Stimulated activated CD4-positive, alpha-beta T cell treated with anti-CD3 and anti-CD28 coated beads, Interleukin-15, amount 100 ng/mL, for 24 hours (primary cell): ENCODE measurements around the gene SMARCD2.
A peak's percentile ranks its signal among the peaks of the same experiment; 100 is the strongest.

Experiments
- DNase-seq: peaks from one replicate; pipeline ENCODE4 v3.0.0-alpha.2; 2020

Gene SMARCD2

DNA sequence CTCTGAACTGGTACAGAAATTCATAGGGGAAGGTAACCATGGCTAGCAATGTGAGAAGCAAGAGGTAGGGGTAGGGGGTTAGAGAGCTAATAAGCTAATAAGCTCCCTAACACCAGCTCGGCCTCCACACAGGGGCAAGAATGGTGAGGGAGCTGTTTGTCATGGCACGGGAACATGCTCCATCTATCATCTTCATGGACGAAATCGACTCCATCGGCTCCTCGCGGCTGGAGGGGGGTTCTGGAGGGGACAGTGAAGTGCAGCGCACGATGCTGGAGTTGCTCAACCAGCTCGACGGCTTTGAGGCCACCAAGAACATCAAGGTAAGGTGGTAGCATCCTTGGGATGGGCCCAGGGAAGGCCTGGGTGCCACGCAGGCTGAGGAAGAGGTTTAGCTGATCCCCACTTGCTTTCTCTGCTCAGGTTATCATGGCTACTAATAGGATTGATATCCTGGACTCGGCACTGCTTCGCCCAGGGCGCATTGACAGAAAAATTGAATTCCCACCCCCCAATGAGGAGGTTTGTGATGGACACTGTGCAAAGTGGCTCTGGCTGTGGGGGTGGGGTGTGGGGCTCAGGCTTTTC lies 11.5 kb downstream of the SMARCD2 start:
- no peak for DNase-seq

- no peak for DNase-seq
Measured at GRCh38 chr17:63830278-63830677, 12.2 kb downstream of the SMARCD2 start.

GRCh38 chr17:63828936-63829335 lies 13.5 kb downstream of the SMARCD2 start:
- DNase-seq, result no peak

GRCh38 chr17:63827801-63828221 lies 14.7 kb downstream of the SMARCD2 start:
- no peak for DNase-seq

DNA sequence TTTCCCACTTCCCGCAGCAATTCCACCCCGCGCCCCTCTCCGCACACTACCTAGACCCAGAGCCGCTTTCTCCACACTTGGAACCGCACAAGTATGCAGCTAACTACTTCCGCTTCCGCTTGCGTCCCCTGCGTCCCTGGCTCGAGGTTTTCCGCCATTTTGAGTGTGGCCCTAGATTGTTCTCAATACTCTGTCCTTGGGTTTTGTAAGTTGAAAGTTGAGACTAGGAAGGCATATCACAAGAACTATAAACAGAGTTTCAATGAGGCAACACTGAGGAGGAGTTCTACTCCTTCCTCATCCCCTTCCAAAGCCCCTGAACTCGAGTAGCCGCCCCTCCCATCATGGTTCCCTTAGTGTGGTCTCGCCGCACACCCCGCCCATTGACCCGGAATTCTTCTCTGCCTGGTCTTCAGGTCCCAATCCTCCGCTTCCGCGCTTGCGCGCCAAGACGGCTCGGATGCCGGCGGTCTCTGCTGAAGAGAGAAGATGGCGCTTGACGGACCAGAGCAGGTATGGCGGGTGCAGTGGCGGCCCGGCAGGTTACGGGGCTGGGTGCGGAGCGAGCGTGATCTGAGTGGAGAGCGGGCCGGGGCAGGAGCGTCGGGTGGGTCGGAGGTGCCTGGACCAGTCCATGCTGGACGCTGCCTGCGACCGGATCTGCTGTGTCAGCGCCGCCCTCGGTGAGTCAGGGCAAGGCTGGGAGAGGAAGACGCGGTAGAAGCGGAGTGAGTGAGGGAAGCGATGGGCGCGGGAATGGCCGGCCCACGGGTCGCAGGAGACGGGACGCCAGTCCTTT lies 15.3 kb downstream of the SMARCD2 start, which contains the start of the genes FTSJ3 and PSMC5:
Gene FTSJ3, minus strand, starts transcription at position 662 of the 799 bp plus-strand sequence. CDS start 761 bp downstream, outside the sequence.
Gene PSMC5, plus strand, starts transcription at position 430 of the 799 bp plus-strand sequence. Its CDS starts 60 bp downstream, at position 490.
- DNase-seq, result peak; percentile 97

GRCh38 chr17:63826468-63827001 lies 15.9 kb downstream of the SMARCD2 start:
- peak; percentile 38 for DNase-seq

DNA sequence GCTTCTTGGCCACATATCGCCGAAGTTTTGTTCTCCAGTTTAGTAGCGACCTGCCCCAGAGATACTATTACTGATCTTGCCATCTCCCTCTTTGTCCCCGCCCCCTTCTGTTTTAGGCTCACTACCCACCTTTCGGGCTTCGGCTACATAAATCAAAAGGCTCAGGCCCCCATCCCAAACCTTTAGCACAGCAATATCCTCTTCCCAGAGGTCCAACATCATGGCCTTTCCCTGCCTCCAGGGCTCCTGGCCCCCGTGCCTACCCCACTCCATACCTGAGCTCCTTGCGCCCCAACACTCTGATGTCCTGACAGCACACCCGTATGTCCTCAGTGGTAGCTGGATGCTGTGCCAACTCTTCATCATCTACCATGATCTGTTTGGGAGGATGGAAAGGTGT lies 18.1 kb downstream of the SMARCD2 start:
- DNase-seq, result no peak

GRCh38 chr17:63823659-63824331 lies 18.7 kb downstream of the SMARCD2 start:
- no peak for DNase-seq

GRCh38 chr17:63822537-63822936 lies 19.9 kb downstream of the SMARCD2 start:
- DNase-seq, result no peak

DNA sequence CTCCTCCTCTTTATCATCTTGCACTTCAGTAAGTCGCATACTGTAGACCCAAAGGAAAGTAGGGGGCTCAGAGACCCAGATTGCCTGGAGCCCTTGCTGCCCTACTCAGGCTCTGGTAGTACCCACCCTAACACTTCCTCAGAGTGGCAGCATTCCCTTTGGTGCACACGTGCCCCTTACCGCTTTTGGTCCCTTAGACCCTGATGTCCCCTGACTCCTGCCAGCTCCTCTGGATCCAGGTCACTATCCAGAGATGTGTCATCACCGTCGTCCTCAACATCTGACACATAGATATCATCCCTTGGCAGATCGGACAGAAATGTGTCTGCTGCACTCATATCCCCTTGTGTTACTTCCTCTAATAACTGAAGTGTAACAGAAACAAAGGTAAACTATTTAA lies 20.7 kb downstream of the SMARCD2 start:
- DNase-seq, result no peak

DNA sequence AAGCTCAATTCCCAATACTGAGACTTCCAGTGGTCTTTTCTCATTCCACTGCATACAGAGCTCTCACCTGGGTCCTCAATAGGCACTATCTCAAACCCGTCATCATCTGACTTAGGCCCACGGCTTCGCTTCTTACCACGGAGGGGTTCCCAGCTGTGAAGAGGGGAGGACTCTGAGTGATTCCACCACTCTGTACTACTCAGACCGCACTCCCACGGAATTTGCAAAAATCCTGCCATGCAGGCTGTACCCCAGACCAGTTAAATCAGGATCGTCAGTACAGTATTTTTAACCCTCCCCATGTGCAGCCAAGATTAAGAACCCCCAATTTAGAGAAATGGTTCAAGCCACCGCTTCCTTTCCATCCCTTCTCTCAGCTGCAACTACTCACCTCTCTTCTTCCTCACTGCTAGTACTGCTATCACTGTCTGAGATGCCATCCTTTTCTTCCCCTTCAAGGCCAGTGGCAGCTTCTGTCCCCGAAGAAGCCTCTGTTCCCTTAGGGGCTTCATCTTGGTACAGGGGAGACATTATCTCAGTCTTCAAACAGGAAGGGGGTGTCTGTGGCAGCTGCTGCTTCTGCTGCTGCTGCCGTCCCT lies 21.4 kb downstream of the SMARCD2 start:
- no peak for DNase-seq

DNA sequence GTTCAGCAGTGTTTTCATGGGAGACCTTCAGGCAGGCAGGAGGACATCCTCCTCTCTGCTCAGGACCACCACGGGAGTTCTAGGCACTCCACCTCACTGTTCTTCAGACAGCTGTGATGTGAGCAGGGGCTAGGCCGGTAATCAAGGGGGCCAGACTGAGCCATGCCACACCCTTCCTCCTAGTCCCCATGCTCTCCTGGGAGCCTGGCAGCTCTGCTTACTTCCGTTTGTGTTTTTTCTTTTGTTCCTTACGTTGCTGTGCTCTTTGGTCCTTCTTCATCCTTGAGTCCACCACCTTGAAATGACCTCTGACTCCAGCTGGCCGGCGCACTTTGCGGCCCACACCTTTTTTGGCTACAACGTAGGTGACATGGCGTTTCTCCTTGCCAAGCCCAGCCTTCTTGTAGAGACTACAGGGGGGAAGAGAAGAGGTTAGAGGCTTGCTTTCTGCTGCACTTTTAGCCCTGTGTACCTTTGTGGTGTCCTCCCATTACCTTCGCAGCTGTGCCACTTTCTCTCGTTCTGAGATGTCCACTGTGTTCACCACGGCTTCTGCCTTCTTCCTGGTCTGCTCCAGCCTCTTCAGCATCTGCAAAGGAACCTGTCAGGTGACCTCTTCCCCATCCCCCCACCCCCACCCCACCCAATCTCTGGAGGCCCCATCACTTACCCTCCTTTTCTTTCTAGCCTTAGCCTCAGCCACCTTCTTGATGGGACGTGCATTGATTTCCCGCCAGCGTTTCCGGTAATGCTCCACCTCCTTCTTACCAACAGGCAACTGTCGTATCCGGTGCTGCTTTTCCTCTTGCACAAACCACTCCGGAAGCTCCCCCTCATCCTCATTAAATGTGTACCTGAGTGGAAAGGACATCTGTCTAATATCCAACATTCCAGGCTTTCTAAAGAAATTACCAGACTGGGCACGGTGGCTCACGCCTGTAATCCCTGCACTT lies 22.6 kb downstream of the SMARCD2 start:
- DNase-seq, result no peak

GRCh38 chr17:63819131-63819530 lies 23.4 kb downstream of the SMARCD2 start:
- DNase-seq, result no peak

DNA sequence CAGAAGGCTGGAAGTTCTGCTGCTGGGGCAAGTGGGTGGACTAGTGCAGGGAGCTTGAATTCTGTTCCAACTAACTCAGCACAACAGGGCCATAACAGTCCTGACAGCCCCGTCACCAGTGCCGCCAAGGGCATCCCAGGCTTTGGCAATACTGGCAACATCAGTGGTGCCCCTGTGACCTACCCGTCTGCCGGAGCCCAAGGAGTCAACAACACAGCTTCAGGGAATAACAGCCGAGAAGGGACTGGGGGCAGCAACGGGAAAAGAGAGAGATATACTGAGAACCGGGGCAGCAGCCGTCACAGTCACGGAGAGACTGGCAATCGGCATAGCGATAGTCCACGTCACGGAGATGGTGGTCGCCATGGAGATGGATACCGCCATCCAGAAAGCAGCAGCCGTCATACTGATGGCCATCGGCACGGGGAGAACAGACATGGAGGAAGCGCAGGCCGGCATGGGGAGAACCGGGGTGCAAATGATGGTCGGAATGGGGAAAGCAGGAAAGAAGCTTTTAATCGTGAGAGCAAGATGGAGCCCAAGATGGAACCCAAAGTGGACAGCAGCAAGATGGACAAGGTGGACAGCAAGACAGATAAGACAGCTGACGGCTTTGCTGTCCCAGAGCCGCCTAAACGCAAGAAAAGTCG lies 24.6 kb downstream of the SMARCD2 start:
- DNase-seq, result no peak

DNA sequence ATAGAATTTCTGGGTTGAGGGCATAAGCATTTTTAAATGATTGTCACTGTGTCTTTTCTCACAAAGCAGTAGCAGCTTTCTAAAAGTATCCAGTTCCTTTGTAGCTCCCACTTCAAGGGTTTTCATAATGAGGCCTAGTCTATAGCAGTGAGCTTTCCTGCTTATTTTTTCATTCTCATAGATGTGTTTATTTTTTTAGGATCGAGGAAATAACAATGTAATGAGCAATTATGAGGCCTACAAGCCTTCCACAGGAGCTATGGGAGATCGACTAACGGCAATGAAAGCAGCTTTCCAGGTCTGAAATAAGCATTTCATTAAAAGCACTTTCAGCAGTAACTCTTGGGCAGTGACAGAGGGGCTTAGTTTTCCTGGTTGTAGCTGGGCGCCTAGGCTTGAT lies 25.8 kb downstream of the SMARCD2 start:
- no peak for DNase-seq

DNA sequence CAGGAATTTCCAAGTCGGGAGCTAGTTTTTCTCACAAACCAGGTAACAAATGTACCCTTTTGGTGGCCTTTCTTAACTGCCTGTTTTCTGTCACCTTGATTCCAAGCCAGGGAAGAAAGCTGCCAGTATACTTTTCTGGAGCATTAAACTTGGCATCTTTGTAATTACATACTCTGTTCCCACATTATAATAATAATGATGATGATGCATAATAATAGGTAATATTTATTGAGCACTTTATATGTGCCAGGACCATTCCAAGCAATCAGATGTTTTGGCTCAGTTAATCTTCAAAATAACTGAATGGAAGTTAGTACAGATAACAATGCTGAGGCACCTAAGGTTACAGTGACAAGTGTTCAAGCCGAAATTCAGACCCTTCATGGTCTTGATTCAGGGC lies 26.4 kb downstream of the SMARCD2 start:
- DNase-seq, result no peak

GRCh38 chr17:63809970-63810369 lies 32.5 kb downstream of the SMARCD2 start:
- no peak for DNase-seq

GRCh38 chr17:63805591-63805990 lies 36.9 kb downstream of the SMARCD2 start:
- no peak for DNase-seq

DNA sequence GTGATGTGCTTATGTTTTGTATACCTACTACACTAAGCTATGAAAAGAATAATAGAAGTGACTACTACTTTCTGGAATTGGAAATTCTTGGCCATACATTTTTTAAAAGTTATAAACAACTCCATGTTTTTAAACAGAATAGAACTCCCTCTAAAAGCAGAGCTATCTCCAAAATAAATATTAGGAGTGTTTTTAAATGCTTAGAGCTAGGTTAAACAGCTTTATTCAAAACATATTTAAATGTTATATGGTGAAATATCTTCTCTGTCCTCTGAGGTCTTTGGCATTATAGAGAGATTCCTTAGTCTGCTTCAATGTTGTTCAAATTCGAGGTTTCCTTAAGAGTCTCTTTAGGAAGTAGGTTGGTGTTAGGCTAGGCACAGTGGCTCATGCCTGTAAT lies 38.2 kb downstream of the SMARCD2 start:
- DNase-seq, result no peak

- DNase-seq, result no peak
Measured at GRCh38 chr17:63800783-63801182, 41.7 kb downstream of the SMARCD2 start.

DNA sequence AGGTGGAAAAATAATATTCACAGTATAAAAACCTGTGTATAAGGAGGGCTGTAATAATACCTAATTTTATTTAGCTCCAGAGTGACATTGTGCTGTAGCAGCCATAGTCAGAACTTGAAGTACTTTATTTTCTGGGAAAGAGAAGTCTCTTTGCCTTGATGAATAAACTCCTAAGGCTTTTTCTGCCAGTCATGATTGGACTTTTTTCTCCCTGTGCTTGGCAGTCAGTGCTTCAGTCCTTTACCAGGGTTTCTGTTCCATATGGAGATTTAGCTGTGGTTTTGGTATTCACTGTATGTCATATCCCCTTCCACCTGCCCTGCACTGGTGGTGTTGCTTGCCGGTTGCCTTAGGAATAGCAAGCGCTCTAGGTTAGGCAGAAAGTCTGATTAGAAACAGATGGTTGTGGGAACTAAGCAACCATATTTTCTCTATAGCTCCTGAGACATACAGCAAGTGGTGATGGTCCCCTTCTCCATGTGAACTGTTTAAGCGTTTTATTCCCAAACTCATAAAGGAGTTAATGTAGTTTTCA lies 43.8 kb downstream of the SMARCD2 start:
- DNase-seq, result no peak
